Astrocyte (in vitro differentiated cells and primary cell): ENCODE data around the gene LRRK1. TPM values are rescaled to one million over a fixed set of nuclear protein-coding genes. Genes with fewer than 3 reads are reported as not detected.

Experiments
- DNase-seq: peaks from one replicate; pipeline ENCODE4 v3.0.0-alpha.2; 2010; ENCODE audit warnings: low read depth
- FAIRE-seq: peaks from 2 replicates; lab custom pipeline; 2011; peaks lifted over from hg19 to GRCh38; lab: Jason Lieb, UNC
- H2AFZ ChIP-seq: 2 replicates; pipeline ENCODE4 v1.6.0; 2012; ENCODE audit warnings: low read depth, low read length, inconsistent platforms
- H3K27ac ChIP-seq: 2 replicates; pipeline ENCODE4 v1.5.1; 2011; ENCODE audit warnings: low read depth, low read length, inconsistent platforms
- H3K27me3 ChIP-seq: 2 replicates; pipeline ENCODE4 v1.6.0; 2011; ENCODE audit warnings: low read length, inconsistent platforms; ENCODE audit not compliant: insufficient read depth
- H3K36me3 ChIP-seq: 2 replicates; pipeline ENCODE4 v1.5.1; 2011; ENCODE audit warnings: low read length, inconsistent platforms; ENCODE audit not compliant: insufficient read depth
- H3K4me1 ChIP-seq: 2 replicates; pipeline ENCODE4 v1.5.1; 2011; ENCODE audit warnings: low read length, inconsistent platforms; ENCODE audit not compliant: insufficient read depth
- H3K4me2 ChIP-seq: 2 replicates; pipeline ENCODE4 v1.6.0; 2012; ENCODE audit warnings: low read length, inconsistent platforms
- H3K4me3 ChIP-seq: 2 replicates; pipeline ENCODE4 v1.5.1; 2011; ENCODE audit warnings: low read depth, mild to moderate bottlenecking, low read length, inconsistent platforms; ENCODE audit not compliant: insufficient read depth
- H3K79me2 ChIP-seq: 2 replicates; pipeline ENCODE4 v1.6.0; 2012; ENCODE audit warnings: mild to moderate bottlenecking, low read length, inconsistent platforms; ENCODE audit not compliant: insufficient read depth
- H3K9ac ChIP-seq: 2 replicates; pipeline ENCODE4 v1.6.0; 2012; ENCODE audit warnings: mild to moderate bottlenecking, low read length, inconsistent platforms
- H3K9me3 ChIP-seq: 2 replicates; pipeline ENCODE4 v1.5.1; 2012; ENCODE audit warnings: low read depth, mild to moderate bottlenecking, low read length, inconsistent platforms; ENCODE audit not compliant: insufficient read depth
- H4K20me1 ChIP-seq: 2 replicates; pipeline ENCODE4 v1.6.0; 2012; ENCODE audit warnings: low read length, inconsistent platforms; ENCODE audit not compliant: insufficient read depth
- H3K27ac Mint-ChIP-seq: one replicate; pipeline ENCODE4 v1.8.0; 2021; ENCODE audit warnings: mild to moderate bottlenecking, mixed read lengths; ENCODE audit not compliant: unreplicated experiment
- H3K27me3 Mint-ChIP-seq: one replicate; pipeline ENCODE4 v1.8.0; 2021; ENCODE audit warnings: low read depth, mixed read lengths; ENCODE audit not compliant: unreplicated experiment
- H3K36me3 Mint-ChIP-seq: one replicate; pipeline ENCODE4 v1.8.0; 2021; ENCODE audit warnings: low read depth, mixed read lengths; ENCODE audit not compliant: unreplicated experiment
- H3K4me1 Mint-ChIP-seq: one replicate; pipeline ENCODE4 v1.8.0; 2021; ENCODE audit warnings: low read depth, mixed read lengths; ENCODE audit not compliant: unreplicated experiment
- H3K4me3 Mint-ChIP-seq: one replicate; pipeline ENCODE4 v1.8.0; 2021; ENCODE audit warnings: mild to moderate bottlenecking, moderate library complexity, mixed read lengths; ENCODE audit not compliant: unreplicated experiment
- H3K9me3 Mint-ChIP-seq: one replicate; pipeline ENCODE4 v1.8.0; 2021; ENCODE audit warnings: mild to moderate bottlenecking, mixed read lengths; ENCODE audit not compliant: unreplicated experiment
- EZH2 ChIP-seq: IDR thresholded peaks from 2 replicates; pipeline ENCODE4 v1.6.1; 2012; ENCODE audit warnings: mild to moderate bottlenecking, low read length, inconsistent platforms; ENCODE audit not compliant: insufficient read depth
- total RNA-seq: library from RNA; stranded (reverse); gene quantifications from 2 replicates; pipeline ENCODE4 v1.2.1, GENCODE V29; 2021
- TF ChIP-seq, protein P1 (sequence below): IDR thresholded peaks from 2 replicates; pipeline ENCODE4 v1.5.1; 2011; ENCODE audit warnings: low read depth, mild to moderate bottlenecking, inconsistent platforms, low read length, moderate library complexity; ENCODE audit not compliant: insufficient read depth

The LRRK1 gene
- total RNA-seq, 1 donor from 2014 or later: 0.41 TPM

DNA sequence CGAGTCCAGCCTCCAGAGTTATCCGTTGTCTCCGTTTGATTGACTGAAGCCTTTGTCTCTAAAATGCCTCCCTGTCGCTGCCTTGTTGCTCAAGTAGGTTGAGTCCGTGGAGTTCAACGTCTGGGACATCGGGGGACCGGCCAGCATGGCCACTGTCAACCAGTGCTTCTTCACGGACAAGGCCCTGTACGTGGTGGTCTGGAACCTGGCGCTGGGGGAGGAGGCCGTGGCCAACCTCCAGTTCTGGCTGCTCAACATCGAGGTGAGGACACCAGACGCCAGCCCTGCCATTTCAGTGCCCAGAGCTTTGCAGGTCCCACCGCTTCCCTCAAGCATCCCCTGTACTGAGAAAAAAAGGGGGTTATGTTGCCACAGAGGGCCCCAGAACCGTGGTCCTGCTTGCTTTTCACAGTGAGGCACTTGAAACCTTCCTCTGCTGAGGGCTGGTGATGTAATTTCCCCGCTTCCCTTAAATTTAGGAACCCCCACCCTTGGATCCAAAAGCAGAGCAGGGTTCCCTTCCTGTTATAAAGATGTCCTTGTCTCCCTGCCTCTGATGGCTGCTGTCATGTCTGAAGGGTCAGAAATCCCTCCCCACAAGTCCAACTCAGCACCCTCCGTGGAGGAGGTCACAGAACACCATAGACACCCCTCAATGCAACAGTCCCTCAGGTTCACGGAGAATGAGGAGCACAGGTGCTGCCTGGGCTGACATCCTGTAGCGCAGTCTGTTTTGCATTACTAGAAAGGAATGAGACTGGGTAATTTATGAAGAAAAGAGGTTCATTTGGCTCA lies 105.7 kb downstream of the LRRK1 start:
- Histone ChIP-seq H3K9ac (no peak overlapping the region), H3K27ac (no peak overlapping the region), H3K36me3 (no peaks in the 10 kb centered on the region), H3K4me3 (no peak overlapping the region), H3K4me1 (no peaks in the 10 kb centered on the region), H2AFZ (no peak overlapping the region), H3K9me3 (no peaks in the 10 kb centered on the region), H3K27me3 (no peaks in the 10 kb centered on the region), H3K4me2 (no peak overlapping the region), H3K79me2 (no peaks in the 10 kb centered on the region), H4K20me1 (no peaks in the 10 kb centered on the region)
- H3K36me3 Mint-ChIP-seq: peaks cover 3% of the 10 kb centered on the region
- no peak for FAIRE-seq
- no peak overlapping the region for H3K4me3 Mint-ChIP-seq
- H3K4me1 Mint-ChIP-seq: peaks cover 4% of the 10 kb centered on the region
- peaks cover 37% of the 10 kb centered on the region for H3K27me3 Mint-ChIP-seq
- TF ChIP-seq EZH2: no peak
- TF ChIP-seq, protein P1, sequence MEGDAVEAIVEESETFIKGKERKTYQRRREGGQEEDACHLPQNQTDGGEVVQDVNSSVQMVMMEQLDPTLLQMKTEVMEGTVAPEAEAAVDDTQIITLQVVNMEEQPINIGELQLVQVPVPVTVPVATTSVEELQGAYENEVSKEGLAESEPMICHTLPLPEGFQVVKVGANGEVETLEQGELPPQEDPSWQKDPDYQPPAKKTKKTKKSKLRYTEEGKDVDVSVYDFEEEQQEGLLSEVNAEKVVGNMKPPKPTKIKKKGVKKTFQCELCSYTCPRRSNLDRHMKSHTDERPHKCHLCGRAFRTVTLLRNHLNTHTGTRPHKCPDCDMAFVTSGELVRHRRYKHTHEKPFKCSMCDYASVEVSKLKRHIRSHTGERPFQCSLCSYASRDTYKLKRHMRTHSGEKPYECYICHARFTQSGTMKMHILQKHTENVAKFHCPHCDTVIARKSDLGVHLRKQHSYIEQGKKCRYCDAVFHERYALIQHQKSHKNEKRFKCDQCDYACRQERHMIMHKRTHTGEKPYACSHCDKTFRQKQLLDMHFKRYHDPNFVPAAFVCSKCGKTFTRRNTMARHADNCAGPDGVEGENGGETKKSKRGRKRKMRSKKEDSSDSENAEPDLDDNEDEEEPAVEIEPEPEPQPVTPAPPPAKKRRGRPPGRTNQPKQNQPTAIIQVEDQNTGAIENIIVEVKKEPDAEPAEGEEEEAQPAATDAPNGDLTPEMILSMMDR: no peak
- DNase-seq: no peak
- no peak overlapping the region for H3K27ac Mint-ChIP-seq
- no peaks in the 10 kb centered on the region for H3K9me3 Mint-ChIP-seq

DNA sequence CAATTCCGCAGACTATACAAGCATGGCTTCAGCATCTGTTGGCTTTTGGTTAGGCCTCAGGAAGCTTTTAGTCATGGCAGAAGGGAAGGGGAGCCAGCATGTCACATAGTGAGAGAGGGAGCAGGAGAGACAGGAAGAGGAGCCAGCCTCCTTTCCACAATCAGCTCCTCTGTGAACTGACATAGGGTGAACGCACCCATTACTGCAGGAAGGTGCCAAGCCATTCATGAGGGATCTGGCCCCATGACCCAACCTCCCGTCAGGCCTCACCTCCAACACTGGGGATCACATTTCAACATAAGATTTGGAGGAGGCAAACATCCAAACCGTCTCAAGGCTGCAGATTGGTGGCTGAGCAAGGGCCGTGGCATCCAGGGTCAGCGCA lies 106.3 kb downstream of the LRRK1 start:
- no peak overlapping the region for H3K4me2 ChIP-seq
- no peak overlapping the region for H3K9ac ChIP-seq
- no peaks in the 10 kb centered on the region for H3K4me1 ChIP-seq
- Mint-ChIP-seq H3K36me3 (peaks cover 3% of the 10 kb centered on the region), H3K27ac (no peak overlapping the region), H3K4me3 (no peak overlapping the region), H3K27me3 (peaks cover 37% of the 10 kb centered on the region), H3K4me1 (peaks cover 4% of the 10 kb centered on the region), H3K9me3 (no peaks in the 10 kb centered on the region)
- no peak overlapping the region for H3K27ac ChIP-seq
- no peak for FAIRE-seq
- no peak overlapping the region for H3K4me3 ChIP-seq
- no peak overlapping the region for H2AFZ ChIP-seq
- no peaks in the 10 kb centered on the region for H3K9me3 ChIP-seq
- H3K79me2 ChIP-seq: no peaks in the 10 kb centered on the region
- no peak for DNase-seq
- no peaks in the 10 kb centered on the region for H3K36me3 ChIP-seq
- H4K20me1 ChIP-seq: no peaks in the 10 kb centered on the region
- TF ChIP-seq EZH2: no peak
- TF ChIP-seq, protein P1: no peak
- no peaks in the 10 kb centered on the region for H3K27me3 ChIP-seq
